Thyroid gland (tissue), 4 donors: ENCODE measurements around the gene SLC32A1. TPM values are rescaled to one million over a fixed set of nuclear protein-coding genes. Genes with fewer than 3 reads are reported as not detected.

Source experiments
- DNase-seq, 2 donors: peaks; one replicate each; pipeline ENCODE4 v3.0.0-alpha.2; 2019
- H3K27ac ChIP-seq, 3 donors: fragments of 200-600 bp; sonication (generic); 1 replicate in 2 of 3; 2 replicates in 1 of 3; pipeline ENCODE4 v1.5.1; 2016 to 2019; ENCODE audit warnings: mild to moderate bottlenecking in 1 of 3, moderate library complexity in 1 of 3
- H3K27me3 ChIP-seq: fragments of 200-600 bp; sonication (generic); one replicate; pipeline ENCODE4 v1.5.1; 2019
- H3K36me3 ChIP-seq, 2 donors: fragments of 200-600 bp; sonication (generic); one replicate each; pipeline ENCODE4 v1.5.1; 2016 to 2019
- H3K4me1 ChIP-seq, 2 donors: fragments of 200-600 bp; sonication (generic); one replicate each; pipeline ENCODE4 v1.5.1; 2017 to 2019
- H3K4me3 ChIP-seq, 3 donors: fragments of 200-600 bp; sonication (generic); replicated peaks in 1 of 3; 1 replicate in 2 of 3; 2 replicates in 1 of 3; pipeline ENCODE4 v1.5.1; 2016; ENCODE audit warnings: mild to moderate bottlenecking in 1 of 3
- H3K9me3 ChIP-seq: fragments of 200-600 bp; sonication (generic); one replicate; pipeline ENCODE4 v1.5.1; 2017
- POLR2A ChIP-seq, 2 donors: fragments of 450-650 bp; IDR thresholded peaks; one replicate each; pipeline ENCODE4 v1.6.1; 2017; ENCODE audit warnings: antibody characterized with exemption in 2 of 2, mild to moderate bottlenecking in 2 of 2, moderate library complexity in 1 of 2
- WGBS, 2 donors: methylation state at CpG; one replicate each; pipeline ENCODE4 v1.1.5; 2017; 5-methylcytosine and 5-hydroxymethylcytosine counted together
- intact Hi-C: fragments of 100-400 bp; cut with DNase I; formaldehyde crosslinking; loops from one replicate; pipeline ENCODE4 v1.15.1; 2023
- total RNA-seq, 4 donors: library from RNA; depleted of rRNA; stranded (reverse); fragments of >200 nt; gene quantifications; one replicate each; pipeline ENCODE4 v1.2.3, GENCODE V29; 2016
- TF ChIP-seq, protein P1 (sequence below), 6 experiments: fragments of 200-600 bp in 3 of 6; fragments of 450-650 bp in 3 of 6; sonication (generic) in 3 of 6; IDR thresholded peaks; one replicate each; pipeline ENCODE4 v1.5.1; 2016 to 2019; ENCODE audit warnings: antibody characterized with exemption in 6 of 6, mild to moderate bottlenecking in 2 of 6, inconsistent platforms in 1 of 6, moderate library complexity in 1 of 6

Gene SLC32A1
- total RNA-seq, 4 donors from 2014 or later, result not detected

- no peak for DNase-seq
- no peak overlapping the region for H3K4me3 ChIP-seq
- intact Hi-C loops, result no loop called here
- no peaks in the 10 kb centered on the region for H3K27me3 ChIP-seq
- no peaks in the 10 kb centered on the region for H3K4me1 ChIP-seq
- no peaks in the 10 kb centered on the region for H3K9me3 ChIP-seq
- no peak overlapping the region for H3K27ac ChIP-seq
- no peak for TF ChIP-seq POLR2A (IDR thresholded peaks at IDR 0.05)
- TF ChIP-seq, protein P1, sequence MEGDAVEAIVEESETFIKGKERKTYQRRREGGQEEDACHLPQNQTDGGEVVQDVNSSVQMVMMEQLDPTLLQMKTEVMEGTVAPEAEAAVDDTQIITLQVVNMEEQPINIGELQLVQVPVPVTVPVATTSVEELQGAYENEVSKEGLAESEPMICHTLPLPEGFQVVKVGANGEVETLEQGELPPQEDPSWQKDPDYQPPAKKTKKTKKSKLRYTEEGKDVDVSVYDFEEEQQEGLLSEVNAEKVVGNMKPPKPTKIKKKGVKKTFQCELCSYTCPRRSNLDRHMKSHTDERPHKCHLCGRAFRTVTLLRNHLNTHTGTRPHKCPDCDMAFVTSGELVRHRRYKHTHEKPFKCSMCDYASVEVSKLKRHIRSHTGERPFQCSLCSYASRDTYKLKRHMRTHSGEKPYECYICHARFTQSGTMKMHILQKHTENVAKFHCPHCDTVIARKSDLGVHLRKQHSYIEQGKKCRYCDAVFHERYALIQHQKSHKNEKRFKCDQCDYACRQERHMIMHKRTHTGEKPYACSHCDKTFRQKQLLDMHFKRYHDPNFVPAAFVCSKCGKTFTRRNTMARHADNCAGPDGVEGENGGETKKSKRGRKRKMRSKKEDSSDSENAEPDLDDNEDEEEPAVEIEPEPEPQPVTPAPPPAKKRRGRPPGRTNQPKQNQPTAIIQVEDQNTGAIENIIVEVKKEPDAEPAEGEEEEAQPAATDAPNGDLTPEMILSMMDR (IDR thresholded peaks at IDR 0.05), result no peak
- WGBS, 2 donors, result 30 to 53% methylated on average over 4 to 5 of the region's 6 CpGs
- no peaks in the 10 kb centered on the region for H3K36me3 ChIP-seq
Observed at GRCh38 chr20:38714308-38714707, 10.0 kb upstream of the SLC32A1 start.

- Histone ChIP-seq H3K36me3 (no peaks in the 10 kb centered on the region), H3K27me3 (no peaks in the 10 kb centered on the region), H3K9me3 (no peaks in the 10 kb centered on the region), H3K27ac (no peak overlapping the region), H3K4me3 (no peak overlapping the region), H3K4me1 (no peaks in the 10 kb centered on the region)
- intact Hi-C loops, result no loop called here
- TF ChIP-seq, protein P1 (IDR thresholded peaks at IDR 0.05), result no peak
- no peak for TF ChIP-seq POLR2A (IDR thresholded peaks at IDR 0.05)
- no peak for DNase-seq
- WGBS, 2 donors, result 36 to 40% methylated on average over 10 of the region's 10 CpGs
Observed at GRCh38 chr20:38715646-38716045, 8.6 kb upstream of the SLC32A1 start.

DNA sequence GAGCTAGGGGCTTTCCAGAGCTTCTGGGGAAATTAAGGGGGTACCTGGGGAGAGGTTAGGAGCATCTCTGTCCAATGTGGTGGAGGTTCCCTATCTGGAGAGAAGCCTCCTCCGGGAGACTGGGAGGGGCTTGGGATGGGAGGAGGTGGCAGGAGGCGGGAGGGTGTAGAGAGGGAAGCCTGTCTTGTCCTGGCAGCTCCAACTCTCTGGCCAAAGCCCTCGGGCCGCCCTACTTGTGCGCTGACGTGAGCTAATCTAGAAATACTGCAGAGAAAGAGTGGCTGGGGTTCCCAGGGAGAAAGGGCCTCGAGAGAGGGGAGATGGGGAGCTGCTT is 1.6 kb upstream of the SLC32A1 start:
- H3K4me3 ChIP-seq, result no peak overlapping the region
- no peak overlapping the region for H3K27ac ChIP-seq
- intact Hi-C loops, result no loop called here
- peaks cover 0 to 26% of the 10 kb centered on the region in 2 donors for H3K4me1 ChIP-seq
- WGBS, 2 donors, result 1 to 4% methylated on average over 7 of the region's 7 CpGs
- TF ChIP-seq, protein P1 (IDR thresholded peaks at IDR 0.05), result no peak
- no peak for TF ChIP-seq POLR2A (IDR thresholded peaks at IDR 0.05)
- H3K36me3 ChIP-seq, result no peaks in the 10 kb centered on the region
- no peaks in the 10 kb centered on the region for H3K9me3 ChIP-seq
- H3K27me3 ChIP-seq, result peaks cover 27% of the 10 kb centered on the region
- no peak for DNase-seq

DNA sequence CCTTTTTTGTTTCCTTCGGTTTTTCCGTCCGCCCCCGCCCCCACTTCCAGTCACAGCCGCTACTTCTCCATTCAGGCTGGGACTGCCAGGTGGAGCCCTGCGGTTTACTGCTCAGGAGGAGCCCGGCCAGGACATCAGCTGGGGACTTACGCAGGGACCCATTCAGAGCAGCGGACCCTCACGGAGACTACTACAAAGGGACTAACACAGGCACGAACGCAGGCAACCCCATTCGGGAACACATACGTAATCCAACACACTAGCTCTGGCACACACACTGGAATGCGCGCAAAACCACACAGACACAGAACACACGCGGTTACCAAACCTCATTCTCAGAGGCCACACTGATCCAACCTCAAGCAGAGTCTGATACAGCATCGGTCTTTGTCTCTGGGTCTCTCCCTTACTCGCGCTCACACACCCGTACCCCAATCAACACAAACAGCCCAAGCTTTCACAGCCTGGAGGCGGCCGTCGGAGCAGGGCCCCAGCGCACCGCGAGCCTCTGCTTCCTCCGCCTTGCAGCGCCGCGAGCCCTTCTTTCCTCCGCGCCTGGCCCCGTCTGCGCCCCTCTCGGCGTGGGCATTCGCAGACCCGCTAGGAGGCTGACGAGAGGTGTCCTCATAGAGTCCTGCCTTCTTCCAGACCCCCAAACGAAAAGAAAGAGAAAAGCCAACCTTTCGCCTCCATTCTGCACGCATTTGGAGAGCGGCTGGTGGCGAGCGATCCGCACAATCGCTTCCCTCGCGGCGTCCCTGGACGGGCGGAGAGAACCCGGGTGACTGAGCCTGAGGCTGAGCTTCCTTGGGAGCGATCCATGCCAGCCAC is 1.1 kb upstream of the SLC32A1 start:
- DNase-seq, result no peak
- intact Hi-C loops, result no loop called here
- H3K4me1 ChIP-seq, result peaks cover 0 to 30% of the 10 kb centered on the region in 2 donors
- no peak overlapping the region for H3K27ac ChIP-seq
- TF ChIP-seq POLR2A (IDR thresholded peaks at IDR 0.05), result no peak
- TF ChIP-seq, protein P1 (IDR thresholded peaks at IDR 0.05), result no peak
- WGBS, 2 donors, result 1 to 2% methylated on average over 27 to 29 of the region's 56 CpGs
- no peaks in the 10 kb centered on the region for H3K36me3 ChIP-seq
- H3K27me3 ChIP-seq, result peaks cover 29% of the 10 kb centered on the region
- no peaks in the 10 kb centered on the region for H3K9me3 ChIP-seq
- no peak overlapping the region for H3K4me3 ChIP-seq

- intact Hi-C loops, result no loop called here
- Histone ChIP-seq H3K27ac (no peak overlapping the region), H3K36me3 (no peaks in the 10 kb centered on the region), H3K27me3 (peaks cover 40% of the 10 kb centered on the region), H3K9me3 (no peaks in the 10 kb centered on the region), H3K4me1 (peaks cover 0 to 41% of the 10 kb centered on the region in 2 donors), H3K4me3 (no peak overlapping the region)
- DNase-seq, result no peak
- TF ChIP-seq POLR2A (IDR thresholded peaks at IDR 0.05), result no peak
- TF ChIP-seq, protein P1 (IDR thresholded peaks at IDR 0.05), result no peak
- 3% methylated on average over 21 to 30 of the region's 46 CpGs for WGBS, 2 donors
Observed at GRCh38 chr20:38724626-38725147, 401 bp downstream of the SLC32A1 start.
